Right ventricle myocardium inferior (tissue), 1 donor: ENCODE measurements around the gene ZNF284. TPM values are rescaled to one million over a fixed set of nuclear protein-coding genes. Genes with fewer than 3 reads are reported as not detected.

Experiments used
- ATAC-seq: fragments of 200-7000 bp; cut with Tn5 transposase; one replicate; pipeline ENCODE4 v1.9.1; 2020; ENCODE audit warnings: mild to moderate bottlenecking, moderate library complexity
- DNase-seq: peaks from one replicate; pipeline ENCODE4 v3.0.0; 2021; ENCODE audit errors: missing footprints
- intact Hi-C: fragments of 100-400 bp; cut with DNase I; formaldehyde crosslinking; loops from one replicate; pipeline ENCODE4 v1.11.0; 2022
- long read RNA-seq: library from polyadenylated mRNA; unstranded; transcript quantifications from one replicate; pipeline ENCODE4 v2.0.0, GENCODE V29; 2021
- total RNA-seq: library from RNA; stranded (reverse); fragmentation: NEBNext Ultra II Directional; extraction: Animal tissue kit (Norgen Biotek cat#: 25700); gene quantifications from one replicate; pipeline ENCODE4 v1.2.1, GENCODE V29; 2021
- donor health status: DM: no; HTN: yes; CAD: no; lungs with severe emphysema.

Gene ZNF284
- 1.7 TPM for total RNA-seq
- long read RNA-seq: 0 reads

DNA sequence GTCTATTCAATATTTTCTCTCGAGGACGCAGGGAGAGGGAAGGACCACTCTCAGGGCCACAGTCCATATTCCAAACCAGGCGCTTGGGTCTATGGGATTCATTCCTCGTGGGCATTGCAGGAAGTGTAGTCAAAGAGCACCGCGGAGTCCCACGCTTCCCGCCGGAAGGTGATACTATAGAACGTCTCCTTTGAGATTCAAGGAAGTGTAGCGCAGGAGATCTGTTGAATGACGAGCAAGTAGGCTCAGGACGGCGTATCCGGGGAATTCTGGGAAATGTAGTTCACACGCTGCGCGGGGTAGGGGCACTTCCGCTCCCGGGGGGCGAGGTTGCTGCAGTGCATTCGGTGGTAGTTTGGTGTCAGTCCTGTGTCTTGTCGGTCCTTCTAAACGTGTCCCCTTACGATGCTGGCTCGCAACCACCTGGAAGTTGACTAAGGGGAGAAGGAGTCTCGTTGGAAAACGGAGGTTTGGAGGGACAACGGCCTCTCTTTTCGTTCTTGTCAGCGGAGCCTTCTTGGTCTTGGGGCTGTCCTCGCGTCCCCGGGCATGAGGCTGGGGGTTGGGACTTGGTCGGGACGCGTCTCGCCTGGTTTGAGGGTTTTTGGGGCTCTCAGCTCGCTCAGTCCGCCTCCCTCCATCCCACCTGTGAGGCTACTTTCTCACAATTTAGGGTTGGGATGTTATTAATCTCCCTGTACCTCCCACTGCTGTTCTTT lies at the start of gene ZNF284:
Gene ZNF284 (plus strand): TSS at position 336 of the 719 bp plus-strand sequence. CDS start 4,231 bp downstream, outside the sequence.
- intact Hi-C loops: loop anchor here (2.0 kb wide), 2 partner anchors 19 to 23 kb away; partner anchors contain the start of genes ZNF223 and ZNF224
- peak; percentile 84 for DNase-seq
- peak; percentile 99 for ATAC-seq

DNA sequence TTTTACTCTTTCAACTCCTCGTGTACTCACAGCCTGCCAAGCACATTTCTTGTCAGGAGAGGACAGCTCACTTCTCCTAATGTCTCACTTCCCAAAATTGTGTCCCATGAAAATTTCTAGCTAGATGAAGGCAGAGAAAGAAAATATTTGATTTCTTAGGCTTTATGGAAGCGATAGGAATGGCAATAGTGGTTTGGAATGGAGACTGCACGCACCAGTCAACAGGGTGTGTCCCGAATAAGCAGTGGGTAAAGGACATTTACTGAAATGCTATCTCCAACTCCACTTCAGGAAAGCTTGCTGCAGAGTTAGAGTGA lies 47.1 kb upstream of the ZNF284 start:
- intact Hi-C loops: loop anchor here (1.0 kb wide), 1 partner anchor 26 kb away; no protein-coding TSS in a partner anchor
- no peak for DNase-seq
- peak; percentile 31 for ATAC-seq

DNA sequence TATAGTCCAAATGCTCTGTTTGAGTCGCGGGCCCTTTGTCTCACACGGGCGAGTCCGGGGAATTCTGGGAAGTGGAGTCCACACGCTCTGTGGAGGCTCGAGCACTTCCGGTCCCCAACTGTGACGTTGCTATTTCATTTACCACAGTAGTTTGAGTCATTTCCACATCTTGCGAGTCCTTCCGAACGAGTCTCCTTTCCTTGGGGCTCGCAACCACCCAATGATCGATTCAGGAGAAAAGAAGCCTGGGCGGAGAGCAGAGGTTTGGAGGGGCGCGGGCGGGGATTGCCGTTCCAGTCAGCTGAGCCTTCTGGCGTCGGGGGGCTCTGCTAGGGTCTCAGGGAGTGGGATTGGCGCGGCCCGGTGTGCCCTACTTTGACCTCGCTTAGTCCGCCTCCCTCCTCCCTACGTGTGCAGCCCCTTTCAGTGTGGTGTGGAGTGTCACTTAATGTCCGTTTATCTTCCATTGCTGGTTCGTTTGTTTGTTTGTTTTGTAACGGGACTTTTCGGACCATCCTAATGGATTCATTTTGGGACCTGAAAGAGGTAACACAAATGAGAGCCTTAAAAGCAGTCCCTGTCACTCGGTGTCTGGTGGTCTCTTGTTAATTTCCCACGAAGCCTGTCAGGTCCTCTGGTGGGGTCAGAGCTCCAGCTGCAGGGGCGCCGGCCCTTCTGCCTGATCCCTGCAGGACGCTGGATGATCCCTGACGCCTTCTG lies 46.6 kb upstream of the ZNF284 start, which contains the start of gene ZNF222:
Gene ZNF222 (plus strand): TSS at position 163 of the 720 bp plus-strand sequence. CDS start 58 bp downstream, at position 221.
- DNase-seq (peak; percentile 92), ATAC-seq (peak; percentile 98)
- intact Hi-C loops: loop anchor here (1.0 kb wide), 1 partner anchor 26 kb away; no protein-coding TSS in a partner anchor

DNA sequence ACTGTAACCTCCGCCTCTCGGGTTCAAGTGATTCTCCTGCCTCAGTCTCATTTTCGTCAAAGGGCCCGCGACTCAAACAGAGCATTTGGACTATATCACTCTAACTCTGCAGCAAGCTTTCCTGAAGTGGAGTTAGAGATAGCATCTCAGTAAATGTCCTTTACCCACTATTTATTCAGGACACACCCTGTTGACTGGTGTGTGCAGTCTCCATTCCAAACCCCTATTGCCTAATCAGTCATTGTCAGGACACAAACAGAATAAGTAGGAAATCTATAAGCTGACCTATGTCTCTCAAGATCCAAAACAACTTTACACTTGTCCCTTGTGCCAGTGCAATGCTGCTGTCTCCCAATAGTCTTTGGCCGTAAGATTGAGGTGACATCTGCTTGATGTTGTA lies 45.3 kb upstream of the ZNF284 start:
- DNase-seq (no peak), ATAC-seq (no peak)
- intact Hi-C loops: no loop called here

DNA sequence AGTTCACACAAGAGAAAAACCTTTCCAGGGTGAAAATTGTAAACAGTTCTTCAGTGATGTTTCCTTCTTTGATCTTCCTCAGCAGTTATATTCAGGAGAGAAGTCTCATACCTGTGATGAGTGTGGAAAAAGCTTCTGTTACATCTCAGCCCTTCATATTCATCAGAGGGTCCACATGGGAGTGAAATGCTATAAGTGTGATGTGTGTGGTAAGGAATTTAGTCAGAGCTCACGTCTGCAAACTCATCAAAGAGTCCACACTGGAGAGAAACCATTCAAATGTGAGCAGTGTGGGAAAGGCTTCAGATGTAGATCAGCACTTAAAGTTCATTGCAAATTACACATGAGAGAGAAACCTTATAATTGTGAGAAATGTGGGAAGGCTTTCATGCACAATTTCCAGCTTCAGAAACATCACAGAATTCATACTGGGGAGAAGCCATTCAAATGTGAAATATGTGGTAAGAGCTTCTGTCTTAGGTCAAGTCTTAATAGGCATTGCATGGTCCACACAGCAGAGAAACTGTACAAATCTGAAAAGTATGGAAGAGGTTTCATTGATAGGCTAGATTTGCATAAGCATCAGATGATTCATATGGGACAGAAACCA lies 39.9 kb upstream of the ZNF284 start:
- intact Hi-C loops: no loop called here
- DNase-seq (no peak), ATAC-seq (no peak)

DNA sequence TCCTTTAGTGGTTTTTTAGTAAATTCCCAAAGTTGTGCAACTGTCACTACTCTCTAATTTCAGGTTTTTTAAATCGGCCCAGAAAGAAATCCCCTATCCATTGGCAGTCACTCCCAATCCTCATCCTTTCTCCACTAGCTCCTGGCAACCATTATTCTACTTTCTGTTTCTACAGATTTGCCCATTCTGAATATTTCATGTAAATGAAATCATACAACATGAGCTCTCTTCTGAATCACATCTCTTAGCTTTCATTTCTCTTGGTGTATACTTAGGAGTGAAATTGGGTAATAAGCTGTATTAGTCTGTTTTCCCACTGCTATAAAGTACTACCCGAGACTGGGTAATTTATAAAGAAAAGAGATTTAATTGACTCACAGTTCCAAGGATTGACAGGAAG lies 29.8 kb upstream of the ZNF284 start:
- no peak for ATAC-seq
- no peak for DNase-seq
- intact Hi-C loops: no loop called here

DNA sequence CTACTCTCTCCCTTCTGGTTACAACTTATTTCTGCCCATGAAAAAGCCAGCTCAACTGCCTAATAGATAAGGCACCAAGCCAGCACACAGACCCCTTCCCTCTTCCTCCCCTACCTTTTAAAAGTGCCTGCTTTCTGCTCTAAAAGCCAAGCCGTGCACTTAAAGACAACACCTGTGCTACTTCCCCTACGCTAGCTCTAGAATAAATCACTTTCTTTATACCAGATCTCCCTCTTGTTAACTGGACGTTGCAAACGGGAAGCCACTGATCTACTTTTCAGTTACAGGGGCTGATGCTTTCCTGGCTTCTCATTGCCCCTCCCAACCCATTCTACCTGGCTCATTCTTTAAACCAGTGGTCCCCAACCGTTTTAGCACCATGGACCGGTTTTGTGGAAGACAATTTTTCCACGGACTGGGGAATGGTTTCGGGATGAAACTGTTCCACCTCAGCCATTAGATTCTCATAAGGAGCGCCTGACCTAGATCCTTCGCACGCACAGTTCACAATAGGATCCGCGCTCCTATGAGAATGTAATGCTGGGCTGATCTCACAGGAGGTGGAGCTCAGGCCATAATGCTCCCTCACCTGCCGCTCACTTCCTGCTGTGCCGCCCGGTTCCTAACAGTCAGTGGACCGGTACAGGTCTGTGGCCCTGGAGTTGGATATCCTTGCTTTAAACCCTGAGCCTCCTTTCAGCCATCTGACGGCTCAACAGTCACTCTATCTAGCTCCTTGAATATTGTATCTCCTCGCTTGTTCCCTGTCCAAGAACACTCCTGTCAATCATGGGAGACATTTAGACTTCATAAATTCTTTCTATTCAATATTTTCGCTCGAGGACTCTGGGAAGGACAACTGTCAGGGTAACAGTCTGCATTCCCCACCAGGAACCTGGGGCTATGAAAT lies 21.0 kb upstream of the ZNF284 start:
- intact Hi-C loops: loop anchor here (1.0 to 10.0 kb wide), 4 partner anchors 26 to 351 kb away; partner anchors contain the start of genes ZNF222, ZNF227, ZNF230 and ZNF285
- ATAC-seq (no peak), DNase-seq (peak; percentile 57)

DNA sequence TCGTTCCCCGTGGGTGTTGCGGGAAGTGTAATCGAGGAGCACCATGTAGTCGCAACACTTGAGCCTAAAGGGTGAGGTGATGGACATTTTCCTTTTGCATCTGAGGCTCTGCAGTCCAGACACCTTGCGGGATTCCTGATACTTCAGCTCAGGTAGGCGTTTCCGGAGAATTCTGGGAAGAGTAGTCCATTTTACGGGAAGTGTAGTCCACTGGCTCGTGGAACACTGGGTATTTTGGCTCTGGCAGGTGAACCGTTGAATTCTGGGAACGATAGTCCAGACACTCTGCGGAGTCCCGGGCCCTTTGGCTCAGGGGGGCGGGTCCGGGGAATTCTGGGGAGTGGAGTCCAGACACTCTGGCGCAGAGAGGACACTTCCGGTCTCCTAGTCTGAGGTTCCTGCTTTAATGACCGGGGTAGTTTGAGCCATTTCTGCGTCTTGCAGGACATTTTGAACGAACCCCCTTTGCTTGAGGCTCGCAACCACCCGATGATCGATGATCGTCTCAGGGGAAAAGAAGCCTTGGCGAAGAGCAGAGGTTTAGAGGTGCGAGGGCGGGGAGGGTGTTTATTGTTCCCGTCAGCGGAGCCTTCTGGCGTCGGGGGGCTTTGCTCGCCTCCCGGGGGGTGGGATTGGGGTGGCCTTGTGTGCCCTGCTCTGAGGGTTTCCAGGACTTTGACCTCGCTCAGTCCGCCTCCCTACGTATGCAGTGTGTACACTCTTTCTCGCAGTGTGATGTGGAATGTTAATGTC lies 20.1 kb upstream of the ZNF284 start, which contains the start of gene ZNF223:
Gene ZNF223 (plus strand): TSS at position 387 of the 753 bp plus-strand sequence. CDS start 3,141 bp downstream, outside the sequence.
- ATAC-seq (peak; percentile 100), DNase-seq (peak; percentile 95)
- intact Hi-C loops: loop anchor here (1.0 to 10.0 kb wide), 5 partner anchors 21 to 350 kb away; partner anchors contain the start of genes ZNF222, ZNF227, ZNF230 and ZNF284

DNA sequence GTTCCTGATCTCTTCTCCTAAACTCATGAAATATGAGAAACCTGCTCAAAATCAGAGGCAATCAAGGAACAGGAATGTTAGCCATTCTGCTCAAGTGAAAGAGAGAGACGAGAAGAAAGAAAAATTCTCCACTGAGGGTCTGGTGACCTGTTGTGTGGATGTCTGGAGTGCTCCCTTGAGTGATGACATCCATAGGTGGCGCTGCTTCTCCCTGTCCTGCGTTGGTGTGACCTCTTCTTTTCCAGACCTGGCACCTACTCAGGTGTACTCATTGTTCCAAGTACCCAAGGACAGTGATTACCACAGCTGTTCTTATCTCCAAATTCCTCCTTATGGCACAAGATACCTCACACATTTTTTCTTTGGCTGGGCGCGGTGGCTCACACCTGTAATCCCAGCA lies 16.1 kb upstream of the ZNF284 start:
- ATAC-seq: no peak
- intact Hi-C loops: loop anchor here (10.0 kb wide), 1 partner anchor 51 kb away; the partner anchor contains the start of gene ZNF230

DNA sequence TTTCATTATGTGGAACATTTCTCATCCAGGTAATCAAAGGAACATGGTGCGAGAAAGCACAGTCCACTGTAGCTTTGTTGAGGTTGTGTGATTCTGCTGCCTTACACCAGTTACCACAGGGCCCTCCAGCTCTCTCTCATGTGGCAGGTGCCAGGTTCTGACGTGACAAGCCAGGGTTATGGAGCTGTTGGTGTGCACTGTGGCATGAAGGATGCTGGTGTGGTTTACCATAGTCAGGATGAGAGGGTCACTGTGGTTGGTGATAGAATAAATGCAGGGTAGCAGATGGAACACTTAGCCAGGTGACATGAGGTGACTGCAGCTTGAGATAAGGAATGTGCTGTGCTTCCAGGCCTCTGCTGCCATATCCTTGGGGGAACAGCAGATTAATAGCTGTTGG lies 12.7 kb upstream of the ZNF284 start:
- DNase-seq (no peak), ATAC-seq (no peak)
- intact Hi-C loops: loop anchor here (10.0 kb wide), 1 partner anchor 54 kb away; the partner anchor contains the start of gene ZNF230

More for the DNA sequence above, 16.1 kb upstream of the ZNF284 start:
- DNase-seq: no peak

DNA sequence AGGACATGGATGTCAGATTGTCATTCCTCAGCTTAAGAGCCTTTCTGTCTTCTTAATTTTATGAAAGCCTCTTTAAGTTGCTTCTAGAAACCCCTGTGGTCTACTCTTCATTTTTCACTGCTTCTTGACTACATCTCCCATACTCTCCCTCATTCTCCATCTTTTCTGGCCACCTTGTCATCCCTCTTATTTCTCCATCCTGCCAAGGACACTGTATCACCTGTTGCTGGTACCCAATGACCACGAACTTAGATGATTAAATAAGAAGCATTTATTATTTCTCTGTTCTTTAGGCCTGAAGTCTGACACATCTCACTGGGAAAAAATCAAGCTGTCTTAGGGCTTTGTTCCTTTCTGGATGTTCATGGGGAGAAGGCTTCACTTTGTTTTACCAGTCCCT lies 10.9 kb upstream of the ZNF284 start:
- ATAC-seq (no peak), DNase-seq (no peak)
- intact Hi-C loops: no loop called here

DNA sequence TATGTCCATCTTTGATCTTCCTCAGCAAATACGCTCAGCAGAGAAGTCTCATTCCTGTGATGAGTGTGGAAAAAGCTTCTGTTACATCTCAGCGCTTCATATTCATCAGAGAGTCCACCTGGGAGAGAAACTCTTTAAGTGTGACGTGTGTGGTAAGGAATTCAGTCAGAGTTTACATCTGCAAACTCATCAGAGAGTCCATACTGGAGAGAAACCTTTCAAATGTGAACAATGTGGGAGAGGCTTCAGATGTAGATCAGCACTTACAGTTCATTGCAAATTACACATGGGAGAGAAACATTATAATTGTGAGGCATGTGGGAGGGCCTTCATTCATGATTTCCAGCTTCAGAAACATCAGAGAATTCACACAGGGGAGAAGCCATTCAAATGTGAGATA lies 5.7 kb upstream of the ZNF284 start:
- DNase-seq: no peak
- no peak for ATAC-seq
- intact Hi-C loops: no loop called here

DNA sequence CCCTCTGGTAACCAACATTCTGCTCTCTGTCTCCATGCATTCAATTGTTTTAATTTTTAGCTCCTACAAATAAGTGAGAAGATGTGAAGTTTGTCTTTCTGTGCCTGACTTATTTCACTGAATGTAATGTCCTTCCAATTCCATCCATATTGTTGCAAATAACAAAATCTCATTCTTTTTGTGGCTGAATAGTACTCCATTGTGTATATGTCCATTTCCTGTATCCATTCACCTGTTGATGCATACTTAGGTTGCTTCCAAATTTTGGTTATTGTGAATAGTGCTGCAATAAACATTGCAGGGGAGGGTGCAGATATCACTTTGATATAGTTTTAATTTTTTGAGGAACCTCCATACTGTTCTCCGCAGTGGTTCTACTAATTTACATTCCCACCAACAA lies 2.5 kb upstream of the ZNF284 start:
- intact Hi-C loops: no loop called here
- no peak for ATAC-seq

DNA sequence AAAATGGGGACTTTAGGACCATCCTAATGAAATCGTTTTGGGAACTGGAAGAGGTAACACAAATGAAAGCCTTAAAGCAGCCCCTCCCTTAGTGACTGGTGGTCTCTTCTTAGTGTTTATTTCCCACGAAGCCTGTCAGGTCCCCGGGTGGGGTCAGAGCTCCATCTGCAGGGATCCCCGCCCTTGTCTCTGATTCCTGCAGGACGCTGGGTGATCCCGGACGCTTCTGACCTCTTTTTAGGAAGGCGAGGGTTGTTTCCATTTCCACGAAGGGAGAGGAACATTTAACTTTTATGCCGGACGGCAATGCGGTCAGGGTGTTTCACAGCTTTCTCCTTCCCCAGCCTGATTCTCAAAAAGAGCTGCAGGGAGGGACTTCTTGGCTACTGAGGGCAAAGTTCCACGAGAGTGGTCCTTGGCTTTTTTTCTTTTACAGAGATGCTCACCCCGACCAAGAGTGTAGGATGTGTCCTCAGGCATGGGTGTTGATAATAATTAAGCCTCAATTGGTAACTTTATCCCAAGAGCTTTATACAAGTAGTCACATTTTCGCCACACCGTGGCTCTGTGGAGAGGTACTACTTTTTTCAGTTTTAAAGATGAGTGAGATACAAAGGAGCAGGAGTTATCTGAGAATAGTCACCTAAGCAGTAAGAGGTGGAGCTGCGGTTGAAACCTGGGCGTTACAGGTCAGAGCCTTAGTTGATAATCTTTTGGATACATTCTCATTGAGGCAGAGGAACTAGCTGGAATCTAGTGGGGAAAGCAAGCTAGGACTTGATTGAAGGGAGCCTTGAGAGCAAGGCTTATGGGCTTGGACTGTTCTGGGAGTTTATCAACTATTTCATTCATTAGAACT lies 813 bp downstream of the ZNF284 start:
- ATAC-seq: peak; percentile 24
- intact Hi-C loops: loop anchor here (2.0 kb wide), 2 partner anchors 20 to 22 kb away; partner anchors contain the start of genes ZNF223 and ZNF224
- DNase-seq: no peak

More for the DNA sequence above, 2.5 kb upstream of the ZNF284 start:
- DNase-seq: no peak

DNA sequence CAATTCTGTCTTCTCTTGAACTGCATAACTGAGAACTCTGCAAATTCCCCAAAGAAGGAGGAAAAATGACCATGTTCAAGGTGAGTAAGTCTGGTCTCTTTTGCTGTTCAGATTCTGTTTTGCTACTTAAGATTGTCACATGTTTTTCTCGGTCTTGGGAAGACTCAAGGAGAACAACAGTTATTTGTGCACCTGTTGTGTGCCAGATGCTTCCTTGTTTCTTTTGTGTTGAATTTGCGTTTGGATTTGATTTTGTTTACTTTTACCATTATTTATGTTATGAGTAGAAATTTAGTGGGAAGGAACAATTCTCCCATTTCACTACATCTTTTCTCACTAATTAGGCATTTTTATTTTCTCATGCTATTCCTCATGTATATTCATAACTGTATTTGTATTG lies 4.4 kb downstream of the ZNF284 start:
- ATAC-seq: no peak
- intact Hi-C loops: no loop called here
- DNase-seq: no peak

DNA sequence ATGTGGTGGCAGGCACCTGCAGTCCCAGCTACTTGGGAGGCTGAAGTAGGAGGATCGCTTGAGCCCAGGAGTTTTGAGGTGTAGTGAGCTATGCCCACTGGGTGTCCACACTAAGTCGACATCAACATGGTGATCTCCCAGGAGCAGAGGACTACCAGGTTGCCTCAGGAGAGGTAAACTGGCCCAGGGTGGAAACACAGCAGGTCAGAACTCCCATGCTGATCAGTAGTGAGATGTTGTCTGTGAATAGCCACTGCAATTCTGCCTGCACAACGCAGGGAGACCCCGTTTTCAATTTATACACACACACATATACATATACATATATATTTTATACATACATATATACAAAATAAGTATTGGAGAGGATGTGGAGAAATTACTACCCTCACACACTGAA lies 20.1 kb downstream of the ZNF284 start:
- intact Hi-C loops: no loop called here
- DNase-seq (no peak), ATAC-seq (no peak)
